ENCODE data around the gene MEI1. TPM values are rescaled to one million over a fixed set of nuclear protein-coding genes. Genes with fewer than 3 reads are reported as not detected.

MEI1 gene
- total RNA-seq, 2 experiments from 2014 or later, result 27.7 to 28.4 TPM

GRCh38 chr22:41695211-41695610 is 4.1 kb upstream of the MEI1 start:
- ChIA-PET CTCF (no interaction called here), POLR2A (no interaction called here)
- ATAC-seq, result no peak
- no peak for TF ChIP-seq CTCF (IDR thresholded peaks at IDR 0.05)
- Mint-ChIP-seq H3K27ac (no peak overlapping the region), H3K4me1 (ENCODE audit: low read depth) (peaks cover 15% of the 10 kb centered on the region), H3K36me3 (ENCODE audit: low read depth) (no peaks in the 10 kb centered on the region), H3K4me3 (no peak overlapping the region), H3K9me3 (no peaks in the 10 kb centered on the region), H3K27me3 (no peaks in the 10 kb centered on the region)
- DNase-seq, result no peak
- intact Hi-C loops (cut with micrococcal nuclease), result loop anchor here (5.0 kb wide), 1 partner anchor 247 kb away; no protein-coding TSS in a partner anchor

GRCh38 chr22:41696703-41697102 is 2.6 kb upstream of the MEI1 start:
- no peaks in the 10 kb centered on the region for H3K36me3 Mint-ChIP-seq (ENCODE audit: low read depth)
- no peak for ATAC-seq
- TF ChIP-seq CTCF (IDR thresholded peaks at IDR 0.05), result no peak

GRCh38 chr22:41697126-41697775 is 2.1 kb upstream of the MEI1 start:
- DNase-seq (peak; percentile 97), ATAC-seq (peak; percentile 80)
- ChIA-PET CTCF (interaction anchor here (0.6 to 5.0 kb wide), 76 partner anchors 8 to 416 kb away, joined by 3 to 56 read pairs (median 5); partner anchors contain the start of genes CCDC134, CENPM, SNU13 and SREBF2), POLR2A (interaction anchor here (0.6 to 3.9 kb wide), 10 partner anchors 9 to 243 kb away, joined by 3 to 34 read pairs (median 4); partner anchors contain the start of genes CCDC134 and SNU13)
- H3K27ac Mint-ChIP-seq, result peak overlapping the region; percentile 47
- H3K4me3 Mint-ChIP-seq, result no peak overlapping the region
- H3K36me3 Mint-ChIP-seq (ENCODE audit: low read depth), result no peaks in the 10 kb centered on the region
- H3K9me3 Mint-ChIP-seq, result no peaks in the 10 kb centered on the region
- peaks cover 10% of the 10 kb centered on the region for H3K4me1 Mint-ChIP-seq (ENCODE audit: low read depth)
- peak; percentile 98 for TF ChIP-seq CTCF (IDR thresholded peaks at IDR 0.05)
- intact Hi-C loops (cut with micrococcal nuclease), result loop anchor here (5.0 kb wide), 1 partner anchor 245 kb away; no protein-coding TSS in a partner anchor
- no peaks in the 10 kb centered on the region for H3K27me3 Mint-ChIP-seq

More at GRCh38 chr22:41696703-41697102, 2.6 kb upstream of the MEI1 start:
- Mint-ChIP-seq H3K9me3 (no peaks in the 10 kb centered on the region), H3K4me3 (no peak overlapping the region), H3K4me1 (ENCODE audit: low read depth) (peaks cover 10% of the 10 kb centered on the region), H3K27ac (peak overlapping the region; percentile 47), H3K27me3 (no peaks in the 10 kb centered on the region)
- POLR2A ChIA-PET, result interaction anchor here (0.7 to 3.9 kb wide), 6 partner anchors 9 to 244 kb away, joined by 3 to 34 read pairs (median 4); partner anchors contain the start of genes CCDC134 and SNU13
- no peak for DNase-seq
- CTCF ChIA-PET, result interaction anchor here (0.6 to 5.0 kb wide), 64 partner anchors 9 to 416 kb away, joined by 3 to 56 read pairs (median 6); partner anchors contain the start of genes CCDC134, CENPM, SNU13 and SREBF2
- intact Hi-C loops (cut with micrococcal nuclease), result loop anchor here (5.0 kb wide), 1 partner anchor 246 kb away; no protein-coding TSS in a partner anchor

- ChIA-PET CTCF (interaction anchor here (3.6 to 5.0 kb wide), 4 partner anchors 8 to 80 kb away, joined by 22 to 56 read pairs (median 38); partner anchors contain the start of gene SNU13), POLR2A (interaction anchor here (1.5 to 3.9 kb wide), 3 partner anchors 10 to 241 kb away, joined by 3 to 34 read pairs (median 8); partner anchors contain the start of gene SNU13)
- no peaks in the 10 kb centered on the region for H3K9me3 Mint-ChIP-seq
- TF ChIP-seq CTCF (IDR thresholded peaks at IDR 0.05), result no peak
- intact Hi-C loops (cut with micrococcal nuclease), result no loop called here
- H3K27me3 Mint-ChIP-seq, result no peaks in the 10 kb centered on the region
- H3K36me3 Mint-ChIP-seq (ENCODE audit: low read depth), result no peaks in the 10 kb centered on the region
- DNase-seq (no peak), ATAC-seq (no peak)
- H3K4me3 Mint-ChIP-seq, result no peak overlapping the region
- H3K4me1 Mint-ChIP-seq (ENCODE audit: low read depth), result peaks cover 10% of the 10 kb centered on the region
- H3K27ac Mint-ChIP-seq, result no peak overlapping the region
Measured at GRCh38 chr22:41700108-41700364, 733 bp downstream of the MEI1 start.

GRCh38 chr22:41702763-41703162 is 3.5 kb downstream of the MEI1 start:
- H3K4me1 Mint-ChIP-seq (ENCODE audit: low read depth), result peaks cover 3% of the 10 kb centered on the region
- ATAC-seq (no peak), DNase-seq (no peak)
- ChIA-PET POLR2A (no interaction called here), CTCF (interaction anchor here (1.2 kb wide), 1 partner anchor 44 kb away, joined by 5 read pairs; no protein-coding TSS in a partner anchor)
- no peak for TF ChIP-seq CTCF (IDR thresholded peaks at IDR 0.05)
- no peak overlapping the region for H3K4me3 Mint-ChIP-seq
- H3K36me3 Mint-ChIP-seq (ENCODE audit: low read depth), result no peaks in the 10 kb centered on the region
- no peak overlapping the region for H3K27ac Mint-ChIP-seq
- H3K27me3 Mint-ChIP-seq, result no peaks in the 10 kb centered on the region
- intact Hi-C loops (cut with micrococcal nuclease), result no loop called here
- H3K9me3 Mint-ChIP-seq, result no peaks in the 10 kb centered on the region

Measured in activated CD8-positive, alpha-beta T cell treated with anti-CD3 and anti-CD28 coated beads for 36 hours (primary cell).